IPS DF 6.9 (cell line): ENCODE data around the gene CD86.
"Not testable (repeated sequence)": the region's sequence is repeated elsewhere in the genome, so short reads cannot be mapped to it uniquely, and the experiment has no call there.

Experiments
- DNase-seq: peaks from one replicate; pipeline ENCODE4 v3.0.0-alpha.2; 2013; ENCODE audit warnings: low read depth, low spot score
- H3K27ac ChIP-seq: one replicate; pipeline ENCODE4 v1.5.1; 2013; ENCODE audit warnings: low read length, control low read depth
- H3K27me3 ChIP-seq: 2 replicates; pipeline ENCODE4 v1.6.1; 2013; ENCODE audit warnings: mild to moderate bottlenecking, low read length; ENCODE audit not compliant: control insufficient read depth, insufficient read depth
- H3K36me3 ChIP-seq: 2 replicates; pipeline ENCODE4 v1.6.1; 2013; ENCODE audit warnings: low read length; ENCODE audit not compliant: control insufficient read depth, insufficient read depth
- H3K4me1 ChIP-seq: 2 replicates; pipeline ENCODE4 v1.6.1; 2013; ENCODE audit warnings: low read length; ENCODE audit not compliant: control insufficient read depth, insufficient read depth
- H3K4me3 ChIP-seq: 2 replicates; pipeline ENCODE4 v1.5.1; 2013; ENCODE audit warnings: mild to moderate bottlenecking, low read length
- H3K9me3 ChIP-seq: 2 replicates; pipeline ENCODE4 v1.6.1; 2013; ENCODE audit warnings: low read length, inconsistent platforms; ENCODE audit not compliant: control insufficient read depth, insufficient read depth
- WGBS: extraction: QIAGEN DNeasy Blood & Tissue Kit; methylation state at CpG from one replicate; pipeline ENCODE4 v1.1.7; 2013; ENCODE audit warnings: mixed read lengths, missing lambda C conversion rate; ENCODE audit not compliant: insufficient read length, insufficient coverage; 5-methylcytosine and 5-hydroxymethylcytosine counted together

CD86 gene

DNA sequence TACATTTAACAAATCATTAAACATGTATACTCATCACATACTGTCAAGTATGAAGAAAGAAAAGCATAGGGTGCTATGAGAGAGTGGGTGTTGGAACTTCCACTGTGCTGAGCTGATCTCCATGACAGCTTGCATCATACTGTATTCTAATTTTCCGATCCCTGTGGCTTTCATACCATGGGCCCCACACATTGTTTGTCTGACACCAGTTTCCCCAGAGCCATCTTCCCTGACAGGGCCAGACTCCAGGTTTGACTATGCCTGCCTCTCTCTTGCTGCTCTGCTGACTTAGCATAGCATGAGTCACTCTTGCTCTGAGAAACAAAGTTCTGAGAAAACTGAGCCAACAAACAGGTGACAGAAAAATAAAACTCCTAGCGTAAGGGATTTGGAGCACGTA, 91.3 kb downstream of the CD86 start:
- H3K9me3 ChIP-seq = no peaks in the 10 kb centered on the region
- no peak for DNase-seq
- no peak overlapping the region for H3K27ac ChIP-seq
- no peaks in the 10 kb centered on the region for H3K27me3 ChIP-seq
- H3K36me3 ChIP-seq = no peaks in the 10 kb centered on the region
- no peaks in the 10 kb centered on the region for H3K4me1 ChIP-seq
- no CpG with 5 or more reads among the region's 3 CpGs for WGBS
- no peak overlapping the region for H3K4me3 ChIP-seq

DNA sequence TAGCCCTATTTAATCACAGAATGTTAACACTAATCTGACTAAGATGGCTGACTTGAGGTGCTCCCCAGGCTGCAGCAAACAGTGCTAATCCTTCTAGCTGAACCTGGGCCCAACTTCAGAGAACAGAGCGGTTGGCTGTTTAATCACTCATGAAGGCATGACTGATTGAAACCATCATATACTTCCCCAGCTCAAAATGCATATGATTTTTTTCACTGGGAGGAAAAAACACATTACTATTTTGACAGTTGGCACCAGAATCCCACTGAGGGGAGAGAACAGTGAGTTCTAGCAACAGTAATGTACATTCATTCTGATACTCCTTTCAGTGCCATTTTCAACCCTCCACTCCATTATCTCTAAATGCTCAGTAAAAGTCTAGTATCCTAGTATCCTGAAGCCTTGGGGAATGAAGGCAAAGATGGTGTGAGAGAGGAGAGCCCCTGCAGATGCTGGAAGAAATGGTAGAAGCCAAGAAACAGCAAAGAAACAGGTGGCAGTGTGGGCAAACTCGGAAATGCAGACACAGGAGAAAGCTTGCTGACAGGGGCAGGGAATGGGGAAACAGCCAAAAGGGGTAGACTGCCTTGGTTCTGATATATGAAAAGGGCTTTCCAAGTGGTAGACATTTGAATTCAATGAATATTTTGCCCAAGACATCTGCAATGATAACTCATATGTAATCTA, 93.9 kb downstream of the CD86 start:
- WGBS = no CpG with 5 or more reads among the region's 2 CpGs

GRCh38 chr3:122151480-122151879, 96.3 kb downstream of the CD86 start:
- WGBS = no CpG with 5 or more reads among the region's 2 CpGs
- Histone ChIP-seq H3K4me1 (no peaks in the 10 kb centered on the region), H3K4me3 (no peak overlapping the region), H3K27ac (no peak overlapping the region), H3K27me3 (no peaks in the 10 kb centered on the region), H3K9me3 (no peaks in the 10 kb centered on the region), H3K36me3 (no peaks in the 10 kb centered on the region)
- DNase-seq = no peak

More for the DNA sequence above, 93.9 kb downstream of the CD86 start:
- H3K27me3 ChIP-seq = no peaks in the 10 kb centered on the region
- H3K9me3 ChIP-seq = no peaks in the 10 kb centered on the region
- H3K36me3 ChIP-seq = no peaks in the 10 kb centered on the region
- DNase-seq = no peak
- no peak overlapping the region for H3K4me3 ChIP-seq
- H3K27ac ChIP-seq = no peak overlapping the region
- H3K4me1 ChIP-seq = no peaks in the 10 kb centered on the region

- H3K4me3 ChIP-seq, H3K4me1 ChIP-seq, DNase-seq, H3K36me3 ChIP-seq, H3K27ac ChIP-seq, H3K9me3 ChIP-seq, H3K27me3 ChIP-seq: not testable (repeated sequence)
- no CpG with 5 or more reads among the region's 31 CpGs for WGBS
Observed at GRCh38 chr3:122164983-122165382, 109.8 kb downstream of the CD86 start.

DNA sequence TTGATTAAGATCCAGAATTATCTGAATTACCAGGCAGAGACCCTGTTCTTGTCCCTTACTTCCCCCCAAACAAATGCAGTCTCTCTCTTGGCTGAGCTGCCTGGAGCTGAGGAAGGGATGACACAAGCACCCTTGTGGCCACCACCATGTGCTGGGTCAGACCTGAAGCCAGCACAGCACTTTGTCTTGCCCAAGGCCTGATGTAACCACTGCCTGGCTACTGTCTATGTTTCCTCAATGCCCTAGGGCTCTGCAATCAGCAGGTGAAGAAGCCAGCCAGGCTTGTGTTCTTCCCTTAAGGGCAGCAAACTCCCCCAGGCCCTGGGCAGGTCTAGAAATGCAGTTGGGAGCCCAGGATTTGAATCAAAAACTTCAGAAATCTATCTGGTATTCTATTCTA, 112.5 kb downstream of the CD86 start:
- Histone ChIP-seq H3K36me3 (no peaks in the 10 kb centered on the region), H3K9me3 (no peaks in the 10 kb centered on the region), H3K4me1 (no peaks in the 10 kb centered on the region), H3K27ac (no peak overlapping the region), H3K4me3 (no peak overlapping the region), H3K27me3 (no peaks in the 10 kb centered on the region)
- DNase-seq = no peak

- Histone ChIP-seq H3K27me3 (no peaks in the 10 kb centered on the region), H3K4me1 (no peaks in the 10 kb centered on the region), H3K36me3 (no peaks in the 10 kb centered on the region), H3K9me3 (no peaks in the 10 kb centered on the region), H3K4me3 (no peak overlapping the region), H3K27ac (no peak overlapping the region)
- no CpG with 5 or more reads among the region's 3 CpGs for WGBS
- DNase-seq = no peak
Observed at GRCh38 chr3:122168044-122168443, 112.9 kb downstream of the CD86 start.

GRCh38 chr3:122169911-122170310, 114.7 kb downstream of the CD86 start:
- Histone ChIP-seq H3K4me3 (no peak overlapping the region), H3K9me3 (no peaks in the 10 kb centered on the region), H3K27me3 (no peaks in the 10 kb centered on the region), H3K36me3 (no peaks in the 10 kb centered on the region), H3K4me1 (no peaks in the 10 kb centered on the region), H3K27ac (no peak overlapping the region)
- WGBS = no CpG with 5 or more reads among the region's 3 CpGs
- DNase-seq = no peak
